Measurements from ENCODE around the gene DZIP1L.
A peak's percentile ranks its signal among the peaks of the same experiment; 100 is the strongest.

The DZIP1L gene

DNA sequence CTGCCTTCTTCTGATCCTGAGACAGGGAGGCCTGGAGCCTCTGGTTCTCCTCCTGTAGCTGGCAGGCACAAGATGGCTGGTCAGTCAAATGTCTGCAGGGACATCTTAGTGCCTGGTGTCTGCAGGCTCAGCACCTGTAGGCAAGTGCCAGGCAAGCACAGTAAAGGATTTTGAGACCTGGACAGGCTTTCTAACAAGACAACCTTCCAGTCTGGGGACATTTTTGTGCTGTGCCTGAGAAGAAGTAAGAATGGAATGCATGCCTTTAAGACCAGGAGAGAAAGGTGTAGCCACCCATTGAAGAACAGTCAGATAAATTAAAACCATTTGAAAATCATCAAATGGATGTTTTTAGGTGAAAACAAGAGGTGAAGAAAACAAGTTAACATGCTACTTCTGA, 31.2 kb downstream of the DZIP1L start:
- Histone ChIP-seq H3K4me3 (ENCODE audit: low read depth in 1 of 2, low read length in 2 of 2) (no peak overlapping the region), H3K79me2 (ENCODE audit: insufficient read depth, low read length) (no peaks in the 10 kb centered on the region), H3K9ac (ENCODE audit: low read depth, low read length) (no peak overlapping the region), H3K9me3 (ENCODE audit: insufficient read depth, low read length, severe bottlenecking) (no peaks in the 10 kb centered on the region), H3K27me3 (ENCODE audit: insufficient read depth, low read length, poor library complexity) (peaks cover 16% of the 10 kb centered on the region), H3K4me1 (ENCODE audit: insufficient read depth, low read length) (peaks cover 24% of the 10 kb centered on the region), H2AFZ (ENCODE audit: low read depth, low read length) (no peak overlapping the region), H3K27ac (ENCODE audit: low read length) (no peak overlapping the region), H3K4me2 (ENCODE audit: insufficient read depth, low read length) (no peak overlapping the region), H4K20me1 (ENCODE audit: insufficient read depth, low read length) (no peaks in the 10 kb centered on the region), H3K36me3 (ENCODE audit: insufficient read depth, low read length) (no peaks in the 10 kb centered on the region)
- ATAC-seq (ENCODE audit: insufficient read depth, low read depth) (no peak), DNase-seq (no peak)
- no peak for TF ChIP-seq EZH2 (IDR thresholded peaks at IDR 0.05; ENCODE audit: borderline replicate concordance, low read depth, low read length, severe bottlenecking)

DNA sequence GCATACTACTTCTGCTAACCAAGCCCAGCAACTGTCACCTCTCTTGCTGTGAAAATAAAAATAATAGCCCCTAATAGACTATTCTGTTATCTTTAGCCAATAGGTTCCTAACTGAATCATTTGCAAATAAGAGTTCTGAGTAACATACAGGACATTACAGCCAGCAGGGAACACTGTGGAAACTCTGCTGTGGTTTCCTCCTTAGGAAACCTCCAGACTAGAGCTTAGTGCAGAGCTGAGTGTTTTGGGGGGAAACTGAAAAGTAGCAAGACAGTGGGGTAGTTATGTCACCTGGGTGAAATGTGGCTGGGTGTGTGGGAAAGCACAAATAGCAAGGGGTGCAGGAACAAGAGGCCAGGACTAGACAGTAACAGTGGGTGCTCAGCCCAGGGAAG, 32.4 kb downstream of the DZIP1L start:
- Histone ChIP-seq H2AFZ (ENCODE audit: low read depth, low read length) (peak overlapping the region; percentile 7; the same call in 1 of the 2 replicates), H3K27me3 (ENCODE audit: insufficient read depth, low read length, poor library complexity) (peaks cover 16% of the 10 kb centered on the region), H3K9me3 (ENCODE audit: insufficient read depth, low read length, severe bottlenecking) (no peaks in the 10 kb centered on the region), H3K4me2 (ENCODE audit: insufficient read depth, low read length) (peak overlapping the region; percentile 57), H3K36me3 (ENCODE audit: insufficient read depth, low read length) (no peaks in the 10 kb centered on the region), H3K9ac (ENCODE audit: low read depth, low read length) (peak overlapping the region; percentile 21; the same call in 1 of the 2 replicates), H3K79me2 (ENCODE audit: insufficient read depth, low read length) (no peaks in the 10 kb centered on the region), H3K4me1 (ENCODE audit: insufficient read depth, low read length) (peaks cover 24% of the 10 kb centered on the region), H3K27ac (ENCODE audit: low read length) (no peak overlapping the region), H3K4me3 (ENCODE audit: low read depth in 1 of 2, low read length in 2 of 2) (peak overlapping the region in 1 of 2 experiments; percentile 42; a peak in 1 of 4 replicates), H4K20me1 (ENCODE audit: insufficient read depth, low read length) (no peaks in the 10 kb centered on the region)
- no peak for TF ChIP-seq EZH2 (IDR thresholded peaks at IDR 0.05; ENCODE audit: borderline replicate concordance, low read depth, low read length, severe bottlenecking)
- TF ChIP-seq, protein P1, sequence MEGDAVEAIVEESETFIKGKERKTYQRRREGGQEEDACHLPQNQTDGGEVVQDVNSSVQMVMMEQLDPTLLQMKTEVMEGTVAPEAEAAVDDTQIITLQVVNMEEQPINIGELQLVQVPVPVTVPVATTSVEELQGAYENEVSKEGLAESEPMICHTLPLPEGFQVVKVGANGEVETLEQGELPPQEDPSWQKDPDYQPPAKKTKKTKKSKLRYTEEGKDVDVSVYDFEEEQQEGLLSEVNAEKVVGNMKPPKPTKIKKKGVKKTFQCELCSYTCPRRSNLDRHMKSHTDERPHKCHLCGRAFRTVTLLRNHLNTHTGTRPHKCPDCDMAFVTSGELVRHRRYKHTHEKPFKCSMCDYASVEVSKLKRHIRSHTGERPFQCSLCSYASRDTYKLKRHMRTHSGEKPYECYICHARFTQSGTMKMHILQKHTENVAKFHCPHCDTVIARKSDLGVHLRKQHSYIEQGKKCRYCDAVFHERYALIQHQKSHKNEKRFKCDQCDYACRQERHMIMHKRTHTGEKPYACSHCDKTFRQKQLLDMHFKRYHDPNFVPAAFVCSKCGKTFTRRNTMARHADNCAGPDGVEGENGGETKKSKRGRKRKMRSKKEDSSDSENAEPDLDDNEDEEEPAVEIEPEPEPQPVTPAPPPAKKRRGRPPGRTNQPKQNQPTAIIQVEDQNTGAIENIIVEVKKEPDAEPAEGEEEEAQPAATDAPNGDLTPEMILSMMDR (IDR thresholded peaks at IDR 0.05; ENCODE audit: borderline replicate concordance, extremely low read depth, low read length, poor library complexity, severe bottlenecking), result no peak
- ATAC-seq (ENCODE audit: insufficient read depth, low read depth) (peak; percentile 28), DNase-seq (no peak)

GRCh38 chr3:138082085-138082991, 33.1 kb downstream of the DZIP1L start:
- Histone ChIP-seq H3K4me1 (ENCODE audit: insufficient read depth, low read length) (peaks cover 24% of the 10 kb centered on the region), H3K27me3 (ENCODE audit: insufficient read depth, low read length, poor library complexity) (peaks cover 12% of the 10 kb centered on the region), H3K4me3 (ENCODE audit: low read depth in 1 of 2, low read length in 2 of 2) (peak overlapping the region in 1 of 2 experiments; percentile 42; a peak in 2 of 4 replicates), H3K79me2 (ENCODE audit: insufficient read depth, low read length) (no peaks in the 10 kb centered on the region), H3K4me2 (ENCODE audit: insufficient read depth, low read length) (peak overlapping the region; percentile 57), H3K9me3 (ENCODE audit: insufficient read depth, low read length, severe bottlenecking) (no peaks in the 10 kb centered on the region), H3K36me3 (ENCODE audit: insufficient read depth, low read length) (no peaks in the 10 kb centered on the region), H4K20me1 (ENCODE audit: insufficient read depth, low read length) (no peaks in the 10 kb centered on the region), H3K9ac (ENCODE audit: low read depth, low read length) (0 out of 2 replicates have a peak overlapping the region, but pooled peaks have one; percentile 21), H2AFZ (ENCODE audit: low read depth, low read length) (peak overlapping the region; percentile 7), H3K27ac (ENCODE audit: low read length) (no peak overlapping the region)
- DNase-seq (peak; percentile 19), ATAC-seq (ENCODE audit: insufficient read depth, low read depth) (peak; percentile 76)
- TF ChIP-seq EZH2 (IDR thresholded peaks at IDR 0.05; ENCODE audit: borderline replicate concordance, low read depth, low read length, severe bottlenecking), result no peak
- TF ChIP-seq, protein P1 (IDR thresholded peaks at IDR 0.05; ENCODE audit: borderline replicate concordance, extremely low read depth, low read length, poor library complexity, severe bottlenecking), result no peak

Measured in DND-41 (cell line).